ENCODE results near the gene SHISA9. TPM values are rescaled to one million over a fixed set of nuclear protein-coding genes. Genes with fewer than 3 reads are reported as not detected.

Gene SHISA9
- total and polyA plus RNA-seq, 2 of the 4 experiments (the other 2 are of a cell fraction) = under 0.01 TPM; not detected in 1

DNA sequence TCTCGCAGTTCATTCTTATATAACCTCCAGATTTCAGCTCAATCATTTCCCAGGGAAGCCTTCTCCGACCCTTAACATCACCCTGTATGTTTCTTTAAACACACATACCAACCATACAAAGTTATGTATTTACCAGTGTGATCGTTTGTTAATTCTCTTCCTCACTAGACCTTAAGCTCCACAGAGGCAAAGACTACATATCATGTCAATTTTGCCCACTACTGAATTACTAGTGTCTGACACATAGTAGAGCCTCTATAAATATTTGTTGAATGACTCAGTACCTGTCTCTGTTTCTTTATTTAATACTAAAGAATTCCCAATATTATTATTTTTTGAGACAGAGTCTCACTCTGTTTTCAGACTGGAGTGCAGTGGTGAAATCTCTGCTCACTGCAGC lies 137.2 kb downstream of the SHISA9 start:
- Histone ChIP-seq H4K5ac (ENCODE audit: low read depth, low read length) (no peak overlapping the region), H4K91ac (ENCODE audit: insufficient read depth, low read depth, low read length) (no peak overlapping the region), H3K56ac (ENCODE audit: extremely low read depth, insufficient read depth, low read length) (no peak overlapping the region), H3K4me3 (ENCODE audit: insufficient read depth, low read depth, low read length) (no peak overlapping the region), H3K4me1 (ENCODE audit: control insufficient read depth, insufficient read depth, low read length) (no peaks in the 10 kb centered on the region), H2BK120ac (ENCODE audit: low read depth, low read length) (no peak overlapping the region), H3K14ac (replicated peaks; ENCODE audit: low read depth, low read length) (no peak overlapping the region), H2BK5ac (ENCODE audit: low read depth, low read length, poor library complexity, severe bottlenecking) (no peak overlapping the region), H3K18ac (ENCODE audit: low read depth, low read length) (no peak overlapping the region), H3K79me1 (ENCODE audit: low read depth in 1 of 2, low read length in 2 of 2) (no peaks in the 10 kb centered on the region), H3K36me3 (ENCODE audit: control insufficient read depth, insufficient read depth, low read length) (no peaks in the 10 kb centered on the region), H3K4me2 (ENCODE audit: low read depth, low read length) (no peak overlapping the region), H2BK20ac (ENCODE audit: low read depth, low read length) (no peak overlapping the region), H3K23ac (ENCODE audit: low read depth, low read length) (no peak overlapping the region), H3K27ac (ENCODE audit: insufficient read depth, low read length) (no peak overlapping the region), H3K9me3 (ENCODE audit: control insufficient read depth, insufficient read depth, low read length) (peaks cover 13% of the 10 kb centered on the region; the same call in 1 of the 2 replicates), H3K27me3 (ENCODE audit: control insufficient read depth, insufficient read depth, low read length) (no peaks in the 10 kb centered on the region), H4K20me1 (ENCODE audit: insufficient read depth, low read length) (no peaks in the 10 kb centered on the region), H2AK5ac (ENCODE audit: low read depth, low read length) (no peak overlapping the region), H2AFZ (replicated peaks; ENCODE audit: low read length, poor library complexity) (no peak overlapping the region), H2AK9ac (replicated peaks; ENCODE audit: low read depth, low read length, poor library complexity) (no peak overlapping the region), H3K4ac (ENCODE audit: low read depth, low read length) (no peak overlapping the region), H3K9ac (ENCODE audit: low read depth, low read length) (no peak overlapping the region), H2BK15ac (ENCODE audit: low read depth, low read length) (no peak overlapping the region), H4K8ac (ENCODE audit: low read depth in 2 of 2, low read length in 2 of 2) (no peak overlapping the region), H3K9me1 (ENCODE audit: insufficient read depth, low read length) (no peaks in the 10 kb centered on the region)
- no TSS peak for BruUV-seq (replicated peaks)
- DNase-seq = no peak
- CTCF ChIA-PET = no interaction called here
- in situ Hi-C loops (cut with MboI; ENCODE audit: low sequenced_read_pairs) = no loop called here
- dilution Hi-C loops (cut with HindIII; ENCODE audit: low sequenced_read_pairs, unreplicated experiment) = no loop called here
- POLR2A ChIA-PET (ENCODE audit: unreplicated experiment) = no interaction called here
- intact Hi-C loops (cut with micrococcal nuclease) = no loop called here
- ATAC-seq (ENCODE audit: low read depth) = no peak
- WGBS, 2 experiments (ENCODE audit: extremely low coverage in 2 of 2, insufficient read length in 1 of 2) = 0% methylated on average over 1 of the region's 3 CpGs; no CpG with 5 or more reads in 1 of the 2 experiments
- TF ChIP-seq RAD21 (IDR thresholded peaks at IDR 0.05; ENCODE audit: low read length) (no peak), BHLHE40 (IDR thresholded peaks at IDR 0.05; ENCODE audit: low read depth, low read length) (no peak), RFX5 (IDR thresholded peaks at IDR 0.05; ENCODE audit: low read depth, low read length) (no peak), FOS (IDR thresholded peaks at IDR 0.05; ENCODE audit: low read depth, low read length) (no peak), MXI1 (IDR thresholded peaks at IDR 0.05; ENCODE audit: borderline replicate concordance, low read depth, low read length) (no peak), POLR2A (IDR thresholded peaks at IDR 0.05; ENCODE audit: low read depth, low read length) (no peak), NFE2L2 (IDR thresholded peaks at IDR 0.05; ENCODE audit: low read depth, low read length) (no peak), SMC3 (IDR thresholded peaks at IDR 0.05; ENCODE audit: low read depth, low read length) (no peak), MAFK (IDR thresholded peaks at IDR 0.05; ENCODE audit: low read depth, low read length) (no peak), CEBPB (IDR thresholded peaks at IDR 0.05; ENCODE audit: low read depth, low read length) (no peak), RCOR1 (IDR thresholded peaks at IDR 0.05; ENCODE audit: insufficient replicate concordance, low read length) (no peak), CHD1 (IDR thresholded peaks at IDR 0.05; ENCODE audit: low read depth, low read length) (no peak), MAZ (IDR thresholded peaks at IDR 0.05; ENCODE audit: borderline replicate concordance, low read depth, low read length) (no peak)
- TF ChIP-seq, protein P1, sequence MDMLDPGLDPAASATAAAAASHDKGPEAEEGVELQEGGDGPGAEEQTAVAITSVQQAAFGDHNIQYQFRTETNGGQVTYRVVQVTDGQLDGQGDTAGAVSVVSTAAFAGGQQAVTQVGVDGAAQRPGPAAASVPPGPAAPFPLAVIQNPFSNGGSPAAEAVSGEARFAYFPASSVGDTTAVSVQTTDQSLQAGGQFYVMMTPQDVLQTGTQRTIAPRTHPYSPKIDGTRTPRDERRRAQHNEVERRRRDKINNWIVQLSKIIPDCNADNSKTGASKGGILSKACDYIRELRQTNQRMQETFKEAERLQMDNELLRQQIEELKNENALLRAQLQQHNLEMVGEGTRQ (IDR thresholded peaks at IDR 0.05; ENCODE audit: low read depth, low read length) = no peak
- TF ChIP-seq, protein P2, sequence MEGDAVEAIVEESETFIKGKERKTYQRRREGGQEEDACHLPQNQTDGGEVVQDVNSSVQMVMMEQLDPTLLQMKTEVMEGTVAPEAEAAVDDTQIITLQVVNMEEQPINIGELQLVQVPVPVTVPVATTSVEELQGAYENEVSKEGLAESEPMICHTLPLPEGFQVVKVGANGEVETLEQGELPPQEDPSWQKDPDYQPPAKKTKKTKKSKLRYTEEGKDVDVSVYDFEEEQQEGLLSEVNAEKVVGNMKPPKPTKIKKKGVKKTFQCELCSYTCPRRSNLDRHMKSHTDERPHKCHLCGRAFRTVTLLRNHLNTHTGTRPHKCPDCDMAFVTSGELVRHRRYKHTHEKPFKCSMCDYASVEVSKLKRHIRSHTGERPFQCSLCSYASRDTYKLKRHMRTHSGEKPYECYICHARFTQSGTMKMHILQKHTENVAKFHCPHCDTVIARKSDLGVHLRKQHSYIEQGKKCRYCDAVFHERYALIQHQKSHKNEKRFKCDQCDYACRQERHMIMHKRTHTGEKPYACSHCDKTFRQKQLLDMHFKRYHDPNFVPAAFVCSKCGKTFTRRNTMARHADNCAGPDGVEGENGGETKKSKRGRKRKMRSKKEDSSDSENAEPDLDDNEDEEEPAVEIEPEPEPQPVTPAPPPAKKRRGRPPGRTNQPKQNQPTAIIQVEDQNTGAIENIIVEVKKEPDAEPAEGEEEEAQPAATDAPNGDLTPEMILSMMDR (conservative IDR thresholded peaks at IDR 0.05; ENCODE audit: low read depth, low read length) = no peak
- TF ChIP-seq, protein P3, sequence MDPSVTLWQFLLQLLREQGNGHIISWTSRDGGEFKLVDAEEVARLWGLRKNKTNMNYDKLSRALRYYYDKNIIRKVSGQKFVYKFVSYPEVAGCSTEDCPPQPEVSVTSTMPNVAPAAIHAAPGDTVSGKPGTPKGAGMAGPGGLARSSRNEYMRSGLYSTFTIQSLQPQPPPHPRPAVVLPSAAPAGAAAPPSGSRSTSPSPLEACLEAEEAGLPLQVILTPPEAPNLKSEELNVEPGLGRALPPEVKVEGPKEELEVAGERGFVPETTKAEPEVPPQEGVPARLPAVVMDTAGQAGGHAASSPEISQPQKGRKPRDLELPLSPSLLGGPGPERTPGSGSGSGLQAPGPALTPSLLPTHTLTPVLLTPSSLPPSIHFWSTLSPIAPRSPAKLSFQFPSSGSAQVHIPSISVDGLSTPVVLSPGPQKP (IDR thresholded peaks at IDR 0.05; ENCODE audit: borderline replicate concordance, low read depth, low read length) = no peak
